ENCODE results near the gene MRPL24.

DNA sequence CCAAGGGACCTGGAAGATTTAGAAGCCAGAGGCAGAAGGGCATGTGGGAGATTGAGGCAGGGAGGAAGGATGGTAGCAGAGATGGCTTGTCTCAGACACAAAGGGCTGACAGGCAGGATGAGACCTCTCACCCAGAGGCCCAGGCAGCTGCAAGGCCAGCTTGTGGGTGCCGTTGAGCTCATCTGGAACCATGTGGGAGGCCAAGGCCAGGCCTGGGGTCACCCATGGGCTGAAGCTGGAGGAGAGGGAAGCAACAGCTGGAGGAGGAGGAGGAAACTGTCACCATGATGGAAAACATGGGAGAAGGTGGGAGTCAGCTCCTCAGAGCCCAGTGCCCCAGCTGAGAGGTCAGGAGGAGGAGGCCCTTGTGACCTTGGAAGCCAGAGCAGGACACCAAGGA lies 41.9 kb downstream of the MRPL24 start:
- TF ChIP-seq BRCA1 (IDR thresholded peaks at IDR 0.05; ENCODE audit: low read depth, low read length) (no peak), E2F6 (IDR thresholded peaks at IDR 0.05) (no peak), BACH1 (IDR thresholded peaks at IDR 0.05; ENCODE audit: low read length) (no peak), ATF2 (IDR thresholded peaks at IDR 0.05; ENCODE audit: low read length) (no peak), POLR2A (IDR thresholded peaks at IDR 0.05; ENCODE audit: control extremely low read depth in 1 of 2, low read depth in 2 of 2, low read length in 2 of 2) (no peak)
- TF ChIP-seq, protein P1, sequence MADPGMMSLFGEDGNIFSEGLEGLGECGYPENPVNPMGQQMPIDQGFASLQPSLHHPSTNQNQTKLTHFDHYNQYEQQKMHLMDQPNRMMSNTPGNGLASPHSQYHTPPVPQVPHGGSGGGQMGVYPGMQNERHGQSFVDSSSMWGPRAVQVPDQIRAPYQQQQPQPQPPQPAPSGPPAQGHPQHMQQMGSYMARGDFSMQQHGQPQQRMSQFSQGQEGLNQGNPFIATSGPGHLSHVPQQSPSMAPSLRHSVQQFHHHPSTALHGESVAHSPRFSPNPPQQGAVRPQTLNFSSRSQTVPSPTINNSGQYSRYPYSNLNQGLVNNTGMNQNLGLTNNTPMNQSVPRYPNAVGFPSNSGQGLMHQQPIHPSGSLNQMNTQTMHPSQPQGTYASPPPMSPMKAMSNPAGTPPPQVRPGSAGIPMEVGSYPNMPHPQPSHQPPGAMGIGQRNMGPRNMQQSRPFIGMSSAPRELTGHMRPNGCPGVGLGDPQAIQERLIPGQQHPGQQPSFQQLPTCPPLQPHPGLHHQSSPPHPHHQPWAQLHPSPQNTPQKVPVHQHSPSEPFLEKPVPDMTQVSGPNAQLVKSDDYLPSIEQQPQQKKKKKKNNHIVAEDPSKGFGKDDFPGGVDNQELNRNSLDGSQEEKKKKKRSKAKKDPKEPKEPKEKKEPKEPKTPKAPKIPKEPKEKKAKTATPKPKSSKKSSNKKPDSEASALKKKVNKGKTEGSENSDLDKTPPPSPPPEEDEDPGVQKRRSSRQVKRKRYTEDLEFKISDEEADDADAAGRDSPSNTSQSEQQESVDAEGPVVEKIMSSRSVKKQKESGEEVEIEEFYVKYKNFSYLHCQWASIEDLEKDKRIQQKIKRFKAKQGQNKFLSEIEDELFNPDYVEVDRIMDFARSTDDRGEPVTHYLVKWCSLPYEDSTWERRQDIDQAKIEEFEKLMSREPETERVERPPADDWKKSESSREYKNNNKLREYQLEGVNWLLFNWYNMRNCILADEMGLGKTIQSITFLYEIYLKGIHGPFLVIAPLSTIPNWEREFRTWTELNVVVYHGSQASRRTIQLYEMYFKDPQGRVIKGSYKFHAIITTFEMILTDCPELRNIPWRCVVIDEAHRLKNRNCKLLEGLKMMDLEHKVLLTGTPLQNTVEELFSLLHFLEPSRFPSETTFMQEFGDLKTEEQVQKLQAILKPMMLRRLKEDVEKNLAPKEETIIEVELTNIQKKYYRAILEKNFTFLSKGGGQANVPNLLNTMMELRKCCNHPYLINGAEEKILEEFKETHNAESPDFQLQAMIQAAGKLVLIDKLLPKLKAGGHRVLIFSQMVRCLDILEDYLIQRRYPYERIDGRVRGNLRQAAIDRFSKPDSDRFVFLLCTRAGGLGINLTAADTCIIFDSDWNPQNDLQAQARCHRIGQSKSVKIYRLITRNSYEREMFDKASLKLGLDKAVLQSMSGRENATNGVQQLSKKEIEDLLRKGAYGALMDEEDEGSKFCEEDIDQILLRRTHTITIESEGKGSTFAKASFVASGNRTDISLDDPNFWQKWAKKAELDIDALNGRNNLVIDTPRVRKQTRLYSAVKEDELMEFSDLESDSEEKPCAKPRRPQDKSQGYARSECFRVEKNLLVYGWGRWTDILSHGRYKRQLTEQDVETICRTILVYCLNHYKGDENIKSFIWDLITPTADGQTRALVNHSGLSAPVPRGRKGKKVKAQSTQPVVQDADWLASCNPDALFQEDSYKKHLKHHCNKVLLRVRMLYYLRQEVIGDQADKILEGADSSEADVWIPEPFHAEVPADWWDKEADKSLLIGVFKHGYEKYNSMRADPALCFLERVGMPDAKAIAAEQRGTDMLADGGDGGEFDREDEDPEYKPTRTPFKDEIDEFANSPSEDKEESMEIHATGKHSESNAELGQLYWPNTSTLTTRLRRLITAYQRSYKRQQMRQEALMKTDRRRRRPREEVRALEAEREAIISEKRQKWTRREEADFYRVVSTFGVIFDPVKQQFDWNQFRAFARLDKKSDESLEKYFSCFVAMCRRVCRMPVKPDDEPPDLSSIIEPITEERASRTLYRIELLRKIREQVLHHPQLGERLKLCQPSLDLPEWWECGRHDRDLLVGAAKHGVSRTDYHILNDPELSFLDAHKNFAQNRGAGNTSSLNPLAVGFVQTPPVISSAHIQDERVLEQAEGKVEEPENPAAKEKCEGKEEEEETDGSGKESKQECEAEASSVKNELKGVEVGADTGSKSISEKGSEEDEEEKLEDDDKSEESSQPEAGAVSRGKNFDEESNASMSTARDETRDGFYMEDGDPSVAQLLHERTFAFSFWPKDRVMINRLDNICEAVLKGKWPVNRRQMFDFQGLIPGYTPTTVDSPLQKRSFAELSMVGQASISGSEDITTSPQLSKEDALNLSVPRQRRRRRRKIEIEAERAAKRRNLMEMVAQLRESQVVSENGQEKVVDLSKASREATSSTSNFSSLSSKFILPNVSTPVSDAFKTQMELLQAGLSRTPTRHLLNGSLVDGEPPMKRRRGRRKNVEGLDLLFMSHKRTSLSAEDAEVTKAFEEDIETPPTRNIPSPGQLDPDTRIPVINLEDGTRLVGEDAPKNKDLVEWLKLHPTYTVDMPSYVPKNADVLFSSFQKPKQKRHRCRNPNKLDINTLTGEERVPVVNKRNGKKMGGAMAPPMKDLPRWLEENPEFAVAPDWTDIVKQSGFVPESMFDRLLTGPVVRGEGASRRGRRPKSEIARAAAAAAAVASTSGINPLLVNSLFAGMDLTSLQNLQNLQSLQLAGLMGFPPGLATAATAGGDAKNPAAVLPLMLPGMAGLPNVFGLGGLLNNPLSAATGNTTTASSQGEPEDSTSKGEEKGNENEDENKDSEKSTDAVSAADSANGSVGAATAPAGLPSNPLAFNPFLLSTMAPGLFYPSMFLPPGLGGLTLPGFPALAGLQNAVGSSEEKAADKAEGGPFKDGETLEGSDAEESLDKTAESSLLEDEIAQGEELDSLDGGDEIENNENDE (IDR thresholded peaks at IDR 0.05; ENCODE audit: insufficient replicate concordance, low read length) = no peak

All from H1 (cell line).